Measurements from ENCODE around the gene IFITM10. TPM values are rescaled to one million over a fixed set of nuclear protein-coding genes. Genes with fewer than 3 reads are reported as not detected.

Gene IFITM10
- total RNA-seq, 1 experiment from 2014 or later: 18.0 TPM

- DNase-seq (ENCODE audit: low read depth, low spot score): no peak
- no peaks in the 10 kb centered on the region for H3K36me3 ChIP-seq (ENCODE audit: control insufficient read depth, insufficient read depth, low read length)
- intact Hi-C loops (cut with micrococcal nuclease; ENCODE audit: unreplicated experiment) (no loop called here), in situ Hi-C loops (cut with HindIII; ENCODE audit: low pct_unique_long_range_greater_than_20kb, low sequenced_read_pairs) (no loop called here)
- H3K4me3 ChIP-seq (ENCODE audit: low read depth in 2 of 2, low read length in 2 of 2): no peak overlapping the region
- H3K4me1 ChIP-seq (ENCODE audit: control insufficient read depth, insufficient read depth, low read length): peaks cover 52% of the 10 kb centered on the region
- H3K27me3 ChIP-seq (ENCODE audit: control insufficient read depth, insufficient read depth, low read length): no peaks in the 10 kb centered on the region
- CTCF ChIA-PET: interaction anchor here (0.7 kb wide), 2 partner anchors 61 to 135 kb away, joined by 3 read pairs; no protein-coding TSS in a partner anchor
- H3K27ac ChIP-seq (ENCODE audit: low read length): peak overlapping the region; percentile 67
- POLR2A ChIA-PET: interaction anchor here (0.6 kb wide), 1 partner anchor 82 kb away, joined by 9 read pairs; no protein-coding TSS in a partner anchor
- no TSS peak for BruUV-seq (replicated peaks)
- no peaks in the 10 kb centered on the region for H3K9me3 ChIP-seq (ENCODE audit: control insufficient read depth, insufficient read depth, low read depth, low read length)
- ATAC-seq: no peak
- no peak for TF ChIP-seq POLR2AphosphoS5 (IDR thresholded peaks at IDR 0.05; ENCODE audit: low read depth, low read length)
- no peak for TF ChIP-seq SIN3A (IDR thresholded peaks at IDR 0.05; ENCODE audit: borderline replicate concordance, insufficient read depth, low read depth, low read length)
- no peak for TF ChIP-seq CTCF (IDR thresholded peaks at IDR 0.05)
Measured at GRCh38 chr11:1765871-1766718, 15.7 kb upstream of the IFITM10 start.

DNA sequence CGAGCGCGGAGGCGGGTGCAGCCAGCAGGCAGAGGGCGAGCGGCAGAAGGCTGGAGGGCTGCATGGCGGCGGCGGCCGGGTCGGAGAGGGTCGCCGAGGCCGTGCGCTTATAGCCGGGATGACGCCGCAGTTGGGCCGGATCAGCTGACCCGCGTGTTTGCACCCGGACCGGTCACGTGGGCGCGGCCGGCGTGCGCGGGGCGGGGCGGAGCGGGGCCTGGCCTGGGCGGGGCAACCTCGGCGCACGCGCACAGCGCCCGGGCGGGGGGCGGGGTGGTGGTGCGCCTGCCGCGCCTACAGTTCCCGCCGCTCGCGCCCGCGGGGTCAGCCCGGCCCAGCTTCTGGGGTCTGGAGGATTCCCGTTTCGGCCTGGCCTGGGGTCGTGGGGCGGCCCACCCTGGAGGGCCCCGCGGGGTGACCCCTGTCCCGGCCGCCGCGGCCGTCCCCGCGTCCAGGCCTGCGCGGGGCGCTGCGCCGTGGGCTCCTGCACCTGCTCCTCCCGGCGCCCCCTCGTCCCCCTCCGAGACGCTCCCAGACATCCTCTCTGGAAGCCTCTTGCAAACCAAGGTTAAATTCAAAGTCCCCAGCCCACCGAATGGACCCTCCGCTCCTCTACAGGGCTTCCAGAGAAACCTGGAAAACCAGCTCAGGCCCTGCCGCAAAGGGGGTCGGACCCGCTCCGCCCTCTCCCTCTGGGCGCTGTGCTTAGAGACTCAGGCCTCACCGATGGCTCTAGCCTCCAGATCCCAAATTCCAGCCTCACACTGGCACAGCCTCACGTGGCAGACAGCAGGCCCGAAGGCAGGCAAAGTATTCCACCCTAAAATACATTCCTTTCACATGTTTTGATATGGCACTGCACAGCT, 13.6 kb upstream of the IFITM10 start, which contains the start of gene CTSD:
CTSD (minus strand) TSS at position 132 of the 866 bp plus-strand sequence; CDS start at position 64, 68 bp downstream.
- TF ChIP-seq SIN3A (IDR thresholded peaks at IDR 0.05; ENCODE audit: borderline replicate concordance, insufficient read depth, low read depth, low read length): peak; percentile 99
- TF ChIP-seq POLR2AphosphoS5 (IDR thresholded peaks at IDR 0.05; ENCODE audit: low read depth, low read length): peak; percentile 80
- TF ChIP-seq, protein P1, sequence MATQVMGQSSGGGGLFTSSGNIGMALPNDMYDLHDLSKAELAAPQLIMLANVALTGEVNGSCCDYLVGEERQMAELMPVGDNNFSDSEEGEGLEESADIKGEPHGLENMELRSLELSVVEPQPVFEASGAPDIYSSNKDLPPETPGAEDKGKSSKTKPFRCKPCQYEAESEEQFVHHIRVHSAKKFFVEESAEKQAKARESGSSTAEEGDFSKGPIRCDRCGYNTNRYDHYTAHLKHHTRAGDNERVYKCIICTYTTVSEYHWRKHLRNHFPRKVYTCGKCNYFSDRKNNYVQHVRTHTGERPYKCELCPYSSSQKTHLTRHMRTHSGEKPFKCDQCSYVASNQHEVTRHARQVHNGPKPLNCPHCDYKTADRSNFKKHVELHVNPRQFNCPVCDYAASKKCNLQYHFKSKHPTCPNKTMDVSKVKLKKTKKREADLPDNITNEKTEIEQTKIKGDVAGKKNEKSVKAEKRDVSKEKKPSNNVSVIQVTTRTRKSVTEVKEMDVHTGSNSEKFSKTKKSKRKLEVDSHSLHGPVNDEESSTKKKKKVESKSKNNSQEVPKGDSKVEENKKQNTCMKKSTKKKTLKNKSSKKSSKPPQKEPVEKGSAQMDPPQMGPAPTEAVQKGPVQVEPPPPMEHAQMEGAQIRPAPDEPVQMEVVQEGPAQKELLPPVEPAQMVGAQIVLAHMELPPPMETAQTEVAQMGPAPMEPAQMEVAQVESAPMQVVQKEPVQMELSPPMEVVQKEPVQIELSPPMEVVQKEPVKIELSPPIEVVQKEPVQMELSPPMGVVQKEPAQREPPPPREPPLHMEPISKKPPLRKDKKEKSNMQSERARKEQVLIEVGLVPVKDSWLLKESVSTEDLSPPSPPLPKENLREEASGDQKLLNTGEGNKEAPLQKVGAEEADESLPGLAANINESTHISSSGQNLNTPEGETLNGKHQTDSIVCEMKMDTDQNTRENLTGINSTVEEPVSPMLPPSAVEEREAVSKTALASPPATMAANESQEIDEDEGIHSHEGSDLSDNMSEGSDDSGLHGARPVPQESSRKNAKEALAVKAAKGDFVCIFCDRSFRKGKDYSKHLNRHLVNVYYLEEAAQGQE (IDR thresholded peaks at IDR 0.05; ENCODE audit: insufficient read depth in 1 of 2, low read depth in 2 of 2, low read length in 1 of 2): no peak
- TF ChIP-seq TCF7L2 (IDR thresholded peaks at IDR 0.05; ENCODE audit: low read depth, low read length): 0 out of 2 replicates have a peak, but pooled peaks have one; percentile 26
- no peak; the same call in 1 of the 2 replicates for TF ChIP-seq CTCF (IDR thresholded peaks at IDR 0.05)
- CTCF ChIA-PET: interaction anchor here (0.6 to 0.9 kb wide), 4 partner anchors 12 to 387 kb away, joined by 3 to 10 read pairs (median 3); no protein-coding TSS in a partner anchor
- POLR2A ChIA-PET: no interaction called here

More for the DNA sequence above, 13.6 kb upstream of the IFITM10 start, which contains the start of gene CTSD:
- Histone ChIP-seq H3K4me1 (ENCODE audit: control insufficient read depth, insufficient read depth, low read length) (peaks cover 69% of the 10 kb centered on the region), H3K9me3 (ENCODE audit: control insufficient read depth, insufficient read depth, low read depth, low read length) (no peaks in the 10 kb centered on the region), H3K27ac (ENCODE audit: low read length) (peak within 1 kb of the TSS; percentile 94), H3K4me3 (ENCODE audit: low read depth in 2 of 2, low read length in 2 of 2) (peak within 1 kb of the TSS; percentile 88 to 90), H3K27me3 (ENCODE audit: control insufficient read depth, insufficient read depth, low read length) (no peaks in the 10 kb centered on the region), H3K36me3 (ENCODE audit: control insufficient read depth, insufficient read depth, low read length) (0 out of 2 replicates have a peak, but pooled peaks cover 5% of the 10 kb centered on the region)
- DNase-seq (ENCODE audit: low read depth, low spot score) (no peak), ATAC-seq (peak; percentile 73)
- in situ Hi-C loops (cut with HindIII; ENCODE audit: low pct_unique_long_range_greater_than_20kb, low sequenced_read_pairs) (no loop called here), intact Hi-C loops (cut with micrococcal nuclease; ENCODE audit: unreplicated experiment) (loop anchor here (5.0 kb wide), 1 partner anchor 68 kb away; the partner anchor contains the start of gene SYT8)
- no TSS peak for BruUV-seq (replicated peaks)

Measured in Panc1 (cell line).